ENCODE results near the gene WDR6.

DNA sequence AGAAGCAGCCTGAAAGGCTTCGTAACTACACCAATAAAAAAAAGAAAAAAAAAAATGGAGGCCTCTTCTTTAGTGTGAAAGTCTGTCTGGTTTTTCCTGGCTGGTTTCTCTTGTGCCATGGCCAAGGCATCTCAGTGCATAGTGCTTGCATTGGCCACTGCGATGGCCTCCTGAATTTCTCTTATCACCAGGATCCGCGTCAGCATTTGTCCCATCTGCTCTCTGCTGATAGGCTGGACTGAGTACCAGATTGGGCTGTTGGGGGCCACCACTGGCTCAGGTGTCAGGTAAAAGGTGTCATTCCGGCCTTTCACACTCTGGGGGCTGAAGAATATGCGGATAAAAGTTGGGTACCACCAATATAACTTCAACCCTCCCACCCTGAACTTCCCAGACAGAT, 23.1 kb downstream of the WDR6 start:
- TF ChIP-seq LARP7 (IDR thresholded peaks at IDR 0.05) (no peak), EZH2 (IDR thresholded peaks at IDR 0.05; ENCODE audit: borderline replicate concordance, control insufficient read depth, low read depth, low read length) (no peak), MXI1 (IDR thresholded peaks at IDR 0.05; ENCODE audit: low read depth, low read length) (no peak), RAD21 (IDR thresholded peaks at IDR 0.05; ENCODE audit: insufficient read depth, low read depth, low read length) (no peak), NR2C1 (IDR thresholded peaks at IDR 0.05) (no peak), SUPT20H (IDR thresholded peaks at IDR 0.05; ENCODE audit: borderline replicate concordance, control insufficient read depth, low read depth, low read length) (no peak), TAF1 (IDR thresholded peaks at IDR 0.05; ENCODE audit: borderline replicate concordance, low read depth, low read length) (no peak)
- TF ChIP-seq, protein P1, sequence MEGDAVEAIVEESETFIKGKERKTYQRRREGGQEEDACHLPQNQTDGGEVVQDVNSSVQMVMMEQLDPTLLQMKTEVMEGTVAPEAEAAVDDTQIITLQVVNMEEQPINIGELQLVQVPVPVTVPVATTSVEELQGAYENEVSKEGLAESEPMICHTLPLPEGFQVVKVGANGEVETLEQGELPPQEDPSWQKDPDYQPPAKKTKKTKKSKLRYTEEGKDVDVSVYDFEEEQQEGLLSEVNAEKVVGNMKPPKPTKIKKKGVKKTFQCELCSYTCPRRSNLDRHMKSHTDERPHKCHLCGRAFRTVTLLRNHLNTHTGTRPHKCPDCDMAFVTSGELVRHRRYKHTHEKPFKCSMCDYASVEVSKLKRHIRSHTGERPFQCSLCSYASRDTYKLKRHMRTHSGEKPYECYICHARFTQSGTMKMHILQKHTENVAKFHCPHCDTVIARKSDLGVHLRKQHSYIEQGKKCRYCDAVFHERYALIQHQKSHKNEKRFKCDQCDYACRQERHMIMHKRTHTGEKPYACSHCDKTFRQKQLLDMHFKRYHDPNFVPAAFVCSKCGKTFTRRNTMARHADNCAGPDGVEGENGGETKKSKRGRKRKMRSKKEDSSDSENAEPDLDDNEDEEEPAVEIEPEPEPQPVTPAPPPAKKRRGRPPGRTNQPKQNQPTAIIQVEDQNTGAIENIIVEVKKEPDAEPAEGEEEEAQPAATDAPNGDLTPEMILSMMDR (IDR thresholded peaks at IDR 0.05 in 2 of 3, conservative IDR thresholded peaks at IDR 0.05 in 1 of 3; ENCODE audit: control insufficient read depth in 2 of 3, extremely low read depth in 1 of 3, insufficient read depth in 1 of 3, low read depth in 3 of 3, low read length in 3 of 3) = no peak
- TF ChIP-seq, protein P2, sequence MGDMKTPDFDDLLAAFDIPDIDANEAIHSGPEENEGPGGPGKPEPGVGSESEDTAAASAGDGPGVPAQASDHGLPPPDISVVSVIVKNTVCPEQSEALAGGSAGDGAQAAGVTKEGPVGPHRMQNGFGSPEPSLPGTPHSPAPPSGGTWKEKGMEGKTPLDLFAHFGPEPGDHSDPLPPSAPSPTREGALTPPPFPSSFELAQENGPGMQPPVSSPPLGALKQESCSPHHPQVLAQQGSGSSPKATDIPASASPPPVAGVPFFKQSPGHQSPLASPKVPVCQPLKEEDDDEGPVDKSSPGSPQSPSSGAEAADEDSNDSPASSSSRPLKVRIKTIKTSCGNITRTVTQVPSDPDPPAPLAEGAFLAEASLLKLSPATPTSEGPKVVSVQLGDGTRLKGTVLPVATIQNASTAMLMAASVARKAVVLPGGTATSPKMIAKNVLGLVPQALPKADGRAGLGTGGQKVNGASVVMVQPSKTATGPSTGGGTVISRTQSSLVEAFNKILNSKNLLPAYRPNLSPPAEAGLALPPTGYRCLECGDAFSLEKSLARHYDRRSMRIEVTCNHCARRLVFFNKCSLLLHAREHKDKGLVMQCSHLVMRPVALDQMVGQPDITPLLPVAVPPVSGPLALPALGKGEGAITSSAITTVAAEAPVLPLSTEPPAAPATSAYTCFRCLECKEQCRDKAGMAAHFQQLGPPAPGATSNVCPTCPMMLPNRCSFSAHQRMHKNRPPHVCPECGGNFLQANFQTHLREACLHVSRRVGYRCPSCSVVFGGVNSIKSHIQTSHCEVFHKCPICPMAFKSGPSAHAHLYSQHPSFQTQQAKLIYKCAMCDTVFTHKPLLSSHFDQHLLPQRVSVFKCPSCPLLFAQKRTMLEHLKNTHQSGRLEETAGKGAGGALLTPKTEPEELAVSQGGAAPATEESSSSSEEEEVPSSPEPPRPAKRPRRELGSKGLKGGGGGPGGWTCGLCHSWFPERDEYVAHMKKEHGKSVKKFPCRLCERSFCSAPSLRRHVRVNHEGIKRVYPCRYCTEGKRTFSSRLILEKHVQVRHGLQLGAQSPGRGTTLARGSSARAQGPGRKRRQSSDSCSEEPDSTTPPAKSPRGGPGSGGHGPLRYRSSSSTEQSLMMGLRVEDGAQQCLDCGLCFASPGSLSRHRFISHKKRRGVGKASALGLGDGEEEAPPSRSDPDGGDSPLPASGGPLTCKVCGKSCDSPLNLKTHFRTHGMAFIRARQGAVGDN (IDR thresholded peaks at IDR 0.05) = no peak
